HepG2 (cell line): ENCODE results near the gene RAD51D. TPM values are rescaled to one million over a fixed set of nuclear protein-coding genes. Genes with fewer than 3 reads are reported as not detected.
A peak's percentile ranks its signal among the peaks of the same experiment; 100 is the strongest.

ENCODE experiments used
- AKAP8 ChIP-seq: sonication (generic); formaldehyde crosslinking; IDR thresholded peaks from 2 replicates; pipeline ENCODE4 v1.5.1; 2020; ENCODE audit warnings: mild to moderate bottlenecking, missing genetic modification reagents
- DBP ChIP-seq: sonication (generic); formaldehyde crosslinking; IDR thresholded peaks from 2 replicates; pipeline ENCODE4 v1.4.0; 2020; ENCODE audit warnings: missing genetic modification reagents; ENCODE audit errors: not compliant biosample characterization
- FOXK2 ChIP-seq: fragments of 450-650 bp; IDR thresholded peaks from 2 replicates; pipeline ENCODE4 v1.6.1; 2016
- KLF9 ChIP-seq: IDR thresholded peaks from 2 replicates; pipeline ENCODE4 v1.6.1; 2016; ENCODE audit warnings: low read depth
- NFKB2 ChIP-seq: sonication (generic); formaldehyde crosslinking; IDR thresholded peaks from 2 replicates; pipeline ENCODE4 v1.4.0; 2020; ENCODE audit warnings: missing genetic modification reagents, borderline replicate concordance
- RERE ChIP-seq: IDR thresholded peaks from 2 replicates; pipeline ENCODE4 v1.6.1; 2016; ENCODE audit warnings: low read depth, missing genetic modification reagents, missing compliant biosample characterization
- REST ChIP-seq, 2 experiments: IDR thresholded peaks; 2 replicates each; pipeline ENCODE4 v1.6.1; 2011 to 2012; ENCODE audit warnings: low read length in 2 of 2, borderline replicate concordance in 1 of 2, low read depth in 1 of 2, mild to moderate bottlenecking in 1 of 2, moderate library complexity in 1 of 2
- SAFB2 ChIP-seq: sonication (generic); formaldehyde crosslinking; IDR thresholded peaks from 2 replicates; pipeline ENCODE4 v1.5.1; 2020; ENCODE audit warnings: missing genetic modification reagents, low read depth, mild to moderate bottlenecking, borderline replicate concordance
- SALL2 ChIP-seq: sonication (generic); formaldehyde crosslinking; IDR thresholded peaks from 2 replicates; pipeline ENCODE4 v1.8.1; 2023; ENCODE audit warnings: mild to moderate bottlenecking, missing genetic modification reagents, inconsistent platforms
- SP5 ChIP-seq: IDR thresholded peaks from 2 replicates; pipeline ENCODE4 v1.6.1; 2016; ENCODE audit warnings: low read depth, borderline replicate concordance
- THAP11 ChIP-seq: IDR thresholded peaks from 2 replicates; pipeline ENCODE4 v1.6.1; 2016; ENCODE audit warnings: missing biosample characterization, missing genetic modification reagents
- ZNF142 ChIP-seq: sonication (generic); formaldehyde crosslinking; IDR thresholded peaks from 2 replicates; pipeline ENCODE4 v1.4.0; 2020; ENCODE audit warnings: missing genetic modification reagents
- ZNF607 ChIP-seq: sonication (generic); formaldehyde crosslinking; IDR thresholded peaks from 2 replicates; pipeline ENCODE4 v1.5.1; 2020; ENCODE audit warnings: missing genetic modification reagents, mild to moderate bottlenecking, borderline replicate concordance
- polyA plus RNA-seq, 8 experiments: library from polyadenylated mRNA; depleted of rRNA in 3 of 8; stranded (reverse) in 7 of 8; unstranded in 1 of 8; fragments of >200 nt; fragmentation: Illumina TruSeq in 4 of 8; extraction: Trizol in 4 of 8; gene quantifications; 2 replicates each; pipeline versions ENCODE4 v1.2.1 to v1.2.3, GENCODE V29; 2011 to 2016; ENCODE audit warnings: low read depth in 4 of 8, missing spikeins in 1 of 8, mixed read lengths in 1 of 8; ENCODE audit not compliant: insufficient read depth in 1 of 8
- total RNA-seq, 5 experiments: library from RNA; depleted of rRNA; stranded (reverse); fragments of >200 nt; fragmentation: Illumina TruSeq; extraction: Trizol; gene quantifications; 2 replicates each; pipeline ENCODE4 v1.2.3, GENCODE V29; 2016; ENCODE audit warnings: low read depth in 1 of 5

RAD51D gene
- total and polyA plus RNA-seq, 2 of the 13 experiments (the other 11 are each of a cell fraction or from before 2014, with no cell fraction given) = 6.7 to 13.1 TPM

GRCh38 chr17:35088881-35089585 lies 30.6 kb downstream of the RAD51D start (continued):
- TF ChIP-seq NFKB2 (CRISPR knock-in tag) (0 out of 2 replicates have a peak, but pooled peaks have one; percentile 11), THAP11 (peak; percentile 27; the same call in 1 of the 2 replicates), SAFB2 (CRISPR knock-in tag) (no peak), FOXK2 (no peak), ZNF607 (CRISPR knock-in tag) (no peak), ZNF142 (CRISPR knock-in tag) (no peak), RERE (CRISPR knock-in tag) (no peak), REST (IDR thresholded peaks at IDR 0.05; ENCODE audit: borderline replicate concordance in 1 of 2, low read depth in 1 of 2, low read length in 2 of 2) (no peak), SP5 (CRISPR knock-in tag) (no peak), KLF9 (CRISPR knock-in tag) (no peak), SALL2 (CRISPR knock-in tag) (peak; percentile 36; the same call in 1 of the 2 replicates), DBP (CRISPR knock-in tag) (no peak), AKAP8 (CRISPR knock-in tag) (no peak)
